ENCODE results near the gene MFAP5. TPM values are rescaled to one million over a fixed set of nuclear protein-coding genes. Genes with fewer than 3 reads are reported as not detected.

MFAP5 gene
- total RNA-seq (2014; rRNA removed; shearing (Covaris generic)): 0.23 TPM in 1 of 2 replicates, not detected in the other

- H3K27me3 ChIP-seq: 0 out of 2 replicates have a peak, but pooled peaks cover 3% of the 10 kb centered on the region
- no peak within 1 kb of the TSS for H3K27ac ChIP-seq
- no peaks in the 10 kb centered on the region for H3K4me1 ChIP-seq
- DNase-seq: no peak
- H3K4me3 ChIP-seq: no peak within 1 kb of the TSS
- H3K36me3 ChIP-seq: no peaks in the 10 kb centered on the region
- H3K9me3 ChIP-seq (replicated peaks): no peaks in the 10 kb centered on the region
These were observed at the start of gene MFAP5 for GRCh38 chr12:8662593-8662992. MFAP5 (minus strand) TSS chr12:8662826; CDS start chr12:8662104, 722 bp downstream.

GRCh38 chr12:8709124-8709830, 46.7 kb upstream of the MFAP5 start:
- Histone ChIP-seq H3K4me3 (no peak overlapping the region), H3K27ac (peak overlapping the region; percentile 19; the same call in 1 of the 2 replicates), H3K9me3 (replicated peaks) (no peaks in the 10 kb centered on the region), H3K4me1 (peaks cover 10% of the 10 kb centered on the region), H3K27me3 (no peaks in the 10 kb centered on the region), H3K36me3 (peaks cover 11% of the 10 kb centered on the region; the same call in 1 of the 2 replicates)
- peak; percentile 59 to 73 for DNase-seq

DNA sequence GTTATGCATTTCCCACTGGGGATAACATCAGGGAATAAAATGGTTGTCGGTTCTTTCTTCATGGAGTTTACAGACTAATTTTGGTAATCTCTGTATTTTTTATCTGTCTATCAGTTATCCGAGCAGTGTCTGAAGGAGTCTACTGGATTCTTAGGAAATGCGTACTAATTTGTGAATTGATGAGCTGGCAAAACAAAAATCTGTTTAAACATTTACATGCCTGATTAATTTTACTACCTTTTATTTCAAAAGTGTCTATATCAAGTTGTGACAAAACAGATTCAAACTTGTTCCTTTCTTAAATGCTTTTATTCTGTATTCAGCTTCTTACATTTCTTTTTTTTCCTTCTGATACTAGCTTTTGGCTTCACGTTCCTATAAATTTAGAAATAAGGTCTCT, 39.5 kb upstream of the MFAP5 start:
- H3K27me3 ChIP-seq: no peaks in the 10 kb centered on the region
- H3K27ac ChIP-seq: no peak overlapping the region
- no peak for DNase-seq
- no peaks in the 10 kb centered on the region for H3K9me3 ChIP-seq (replicated peaks)
- peaks cover 9% of the 10 kb centered on the region; the same call in 1 of the 2 replicates for H3K36me3 ChIP-seq
- H3K4me3 ChIP-seq: no peak overlapping the region
- H3K4me1 ChIP-seq: no peaks in the 10 kb centered on the region

GRCh38 chr12:8701046-8701660, 38.5 kb upstream of the MFAP5 start:
- Histone ChIP-seq H3K4me3 (no peak overlapping the region), H3K27ac (no peak overlapping the region), H3K36me3 (peaks cover 9% of the 10 kb centered on the region; the same call in 1 of the 2 replicates), H3K27me3 (no peaks in the 10 kb centered on the region), H3K4me1 (peaks cover 5% of the 10 kb centered on the region), H3K9me3 (replicated peaks) (no peaks in the 10 kb centered on the region)
- no peak for DNase-seq

DNA sequence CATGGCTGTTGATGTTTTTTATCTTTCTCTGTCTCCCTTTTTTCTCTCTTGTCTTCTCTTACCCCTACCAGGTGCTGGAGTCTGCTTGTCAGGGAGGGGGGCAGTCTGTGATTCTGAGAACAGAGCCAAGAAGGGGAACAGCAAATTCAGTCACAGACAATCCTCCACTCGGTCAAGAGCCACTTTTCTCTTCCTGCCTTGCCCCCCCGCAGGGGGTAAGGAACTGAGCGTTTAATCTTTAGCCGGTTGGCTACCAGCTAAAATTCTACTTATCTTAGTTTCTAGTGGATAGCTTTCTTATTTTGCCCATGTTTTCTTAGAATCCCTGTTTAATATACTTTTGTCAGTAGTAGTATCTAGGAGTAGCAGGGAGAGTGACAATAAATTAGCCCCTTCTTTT, 37.1 kb upstream of the MFAP5 start:
- no peak overlapping the region for H3K4me3 ChIP-seq
- H3K27ac ChIP-seq: no peak overlapping the region
- H3K9me3 ChIP-seq (replicated peaks): no peaks in the 10 kb centered on the region
- H3K4me1 ChIP-seq: peaks cover 6% of the 10 kb centered on the region
- no peak for DNase-seq
- no peaks in the 10 kb centered on the region for H3K27me3 ChIP-seq
- H3K36me3 ChIP-seq: peaks cover 9% of the 10 kb centered on the region; the same call in 1 of the 2 replicates

DNA sequence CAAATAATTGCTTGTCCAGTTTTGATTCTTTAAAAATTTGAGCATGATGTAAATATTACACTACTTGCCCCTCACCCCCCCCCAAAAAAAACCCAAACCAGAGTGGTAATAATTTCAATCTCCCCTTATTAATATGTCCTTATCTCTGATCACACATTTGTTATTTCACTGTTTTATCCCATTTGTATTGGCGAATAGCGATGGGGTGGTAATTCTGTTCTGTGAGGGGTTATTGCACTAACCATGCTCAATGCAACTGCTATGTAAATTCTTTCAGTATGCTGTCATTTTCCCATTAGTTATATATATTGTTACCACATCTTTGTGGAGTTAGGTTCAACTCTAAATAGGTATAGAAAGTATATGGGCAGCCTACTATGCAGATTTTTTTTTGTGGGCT, 36.3 kb upstream of the MFAP5 start:
- Histone ChIP-seq H3K36me3 (peaks cover 5% of the 10 kb centered on the region; the same call in 1 of the 2 replicates), H3K4me1 (peaks cover 6% of the 10 kb centered on the region), H3K9me3 (replicated peaks) (no peaks in the 10 kb centered on the region), H3K27ac (peak overlapping the region; percentile 96), H3K27me3 (no peaks in the 10 kb centered on the region), H3K4me3 (peak overlapping the region; percentile 100)
- no peak for DNase-seq

- no peaks in the 10 kb centered on the region for H3K9me3 ChIP-seq (replicated peaks)
- peaks cover 6% of the 10 kb centered on the region for H3K4me1 ChIP-seq
- peak; percentile 70 to 73 for DNase-seq
- H3K36me3 ChIP-seq: peaks cover 5% of the 10 kb centered on the region; the same call in 1 of the 2 replicates
- H3K27me3 ChIP-seq: no peaks in the 10 kb centered on the region
- H3K4me3 ChIP-seq: peak overlapping the region; percentile 100
- peak overlapping the region; percentile 96 for H3K27ac ChIP-seq
These were observed 35.7 kb upstream of the MFAP5 start for GRCh38 chr12:8698132-8698851.

- Histone ChIP-seq H3K36me3 (peaks cover 5% of the 10 kb centered on the region; the same call in 1 of the 2 replicates), H3K4me1 (peaks cover 10% of the 10 kb centered on the region), H3K27me3 (no peaks in the 10 kb centered on the region), H3K4me3 (peak within 1 kb of the TSS; percentile 100), H3K9me3 (replicated peaks) (no peaks in the 10 kb centered on the region), H3K27ac (peak within 1 kb of the TSS; percentile 96)
- DNase-seq: peak; percentile 78 to 87
These were observed 35.0 kb upstream of the MFAP5 start, which contains the start of gene RIMKLB for GRCh38 chr12:8697476-8698131. RIMKLB (plus strand) TSS chr12:8697991; CDS start chr12:8713867, 15,876 bp downstream.

- Histone ChIP-seq H3K4me3 (peak overlapping the region; percentile 100), H3K9me3 (replicated peaks) (no peaks in the 10 kb centered on the region), H3K27ac (peak overlapping the region; percentile 96), H3K36me3 (peaks cover 5% of the 10 kb centered on the region; the same call in 1 of the 2 replicates), H3K27me3 (no peaks in the 10 kb centered on the region), H3K4me1 (peaks cover 15% of the 10 kb centered on the region)
- no peak for DNase-seq
These were observed 34.5 kb upstream of the MFAP5 start for GRCh38 chr12:8697120-8697475.

DNA sequence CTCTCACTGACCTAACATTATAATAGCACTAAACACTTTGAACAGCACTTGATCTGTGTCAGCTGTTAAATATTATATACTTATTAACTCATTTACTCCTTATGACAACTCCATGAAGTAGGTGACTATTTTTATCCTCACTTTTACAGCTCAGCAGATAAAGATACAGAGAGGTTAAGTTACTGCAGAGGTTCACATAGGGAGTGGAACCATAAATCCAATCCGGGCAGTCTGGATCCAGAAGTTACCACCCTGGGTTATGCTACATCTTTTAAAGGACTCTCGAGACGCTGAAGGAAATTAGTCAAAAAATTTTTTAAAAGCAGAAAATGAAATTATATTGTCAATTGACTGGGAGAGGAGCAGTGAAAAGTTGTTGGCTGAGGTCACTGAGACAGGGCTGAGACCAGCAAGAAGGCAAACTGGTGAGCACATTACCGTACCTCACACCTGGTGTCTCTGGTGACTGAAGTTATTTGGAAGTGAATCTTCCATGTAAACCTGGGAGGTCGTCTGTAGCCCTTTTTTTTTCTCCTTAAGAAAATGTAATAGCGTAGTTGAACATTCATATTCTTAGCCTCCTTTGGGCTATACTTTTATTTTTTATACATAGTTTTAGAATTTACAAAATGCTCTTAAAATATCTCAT, 33.9 kb upstream of the MFAP5 start:
- DNase-seq: peak in 1 of 2 experiments; percentile 13

DNA sequence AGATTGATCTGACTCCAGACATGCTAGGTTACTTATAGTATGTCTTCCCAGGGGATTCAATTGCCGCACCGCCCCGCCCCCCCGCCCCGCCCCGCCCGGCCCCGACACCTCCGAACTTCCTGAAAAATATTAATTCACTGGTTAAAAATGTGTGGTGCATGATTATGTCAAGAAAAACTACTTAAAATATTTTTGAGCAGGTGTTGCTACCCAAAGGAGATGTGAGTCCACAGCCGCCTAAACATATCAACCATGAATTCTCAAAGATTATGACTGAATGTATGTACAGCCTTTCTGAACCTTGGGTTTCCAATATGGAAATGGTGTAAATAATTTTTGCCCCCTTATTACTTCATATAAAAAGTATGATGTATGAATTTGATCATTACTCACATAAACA, 32.5 kb upstream of the MFAP5 start:
- Histone ChIP-seq H3K27me3 (no peaks in the 10 kb centered on the region), H3K9me3 (replicated peaks) (no peaks in the 10 kb centered on the region), H3K4me1 (peaks cover 20% of the 10 kb centered on the region), H3K4me3 (no peak overlapping the region), H3K36me3 (0 out of 2 replicates have a peak, but pooled peaks cover under 1% of the 10 kb centered on the region), H3K27ac (no peak overlapping the region)
- DNase-seq: no peak

More for the DNA sequence above, 33.9 kb upstream of the MFAP5 start:
- peaks cover 17% of the 10 kb centered on the region for H3K4me1 ChIP-seq
- peaks cover 5% of the 10 kb centered on the region; the same call in 1 of the 2 replicates for H3K36me3 ChIP-seq
- H3K9me3 ChIP-seq (replicated peaks): no peaks in the 10 kb centered on the region
- H3K27me3 ChIP-seq: no peaks in the 10 kb centered on the region
- H3K27ac ChIP-seq: peak overlapping the region; percentile 96
- H3K4me3 ChIP-seq: peak overlapping the region; percentile 100

DNA sequence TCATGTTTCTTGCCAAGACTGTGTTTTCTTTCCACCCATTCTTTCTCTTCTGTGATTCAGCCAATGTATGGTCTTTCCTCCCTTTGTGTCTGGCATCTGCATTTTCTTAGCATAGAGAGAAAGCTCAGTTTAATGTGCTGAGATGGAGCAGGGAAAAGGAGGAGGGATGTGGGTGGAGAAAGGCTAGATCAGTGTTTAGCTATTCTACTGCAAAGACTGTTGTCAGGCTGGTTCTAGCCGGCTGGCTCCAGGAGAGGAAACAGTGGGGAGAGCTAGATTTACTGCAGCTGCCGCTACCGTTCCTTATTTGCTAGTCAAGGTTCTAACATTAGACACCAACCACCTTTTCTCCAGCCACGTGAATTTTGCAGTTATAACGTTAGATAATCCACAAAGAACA, 29.9 kb upstream of the MFAP5 start:
- Histone ChIP-seq H3K27ac (peak overlapping the region; percentile 57), H3K4me3 (peak overlapping the region; percentile 14; the same call in 1 of the 2 replicates), H3K4me1 (peaks cover 39% of the 10 kb centered on the region), H3K36me3 (no peaks in the 10 kb centered on the region), H3K9me3 (replicated peaks) (no peaks in the 10 kb centered on the region), H3K27me3 (no peaks in the 10 kb centered on the region)
- DNase-seq: peak; percentile 74 to 82

DNA sequence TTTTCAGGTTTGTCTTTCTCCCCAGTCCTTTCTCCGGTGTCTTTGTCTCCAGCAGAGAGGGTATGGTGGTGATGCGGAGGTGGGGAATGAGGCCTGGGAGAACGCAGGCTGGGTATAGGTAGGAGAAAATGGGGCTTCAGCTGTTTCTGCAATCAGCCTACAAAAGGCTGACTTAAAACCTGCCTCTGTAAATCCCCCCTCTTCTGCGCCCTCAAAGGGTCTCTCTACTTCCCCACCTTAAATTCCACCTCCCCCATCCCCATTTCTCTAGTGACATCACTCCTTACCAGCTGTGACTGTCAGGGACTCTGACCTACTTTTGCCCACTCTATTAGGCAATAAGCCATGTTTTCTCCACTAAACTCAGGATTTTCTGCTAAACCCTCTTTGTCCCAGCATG, 27.1 kb upstream of the MFAP5 start:
- H3K27ac ChIP-seq: peak overlapping the region; percentile 12; the same call in 1 of the 2 replicates
- H3K9me3 ChIP-seq (replicated peaks): no peaks in the 10 kb centered on the region
- no peak overlapping the region for H3K4me3 ChIP-seq
- no peaks in the 10 kb centered on the region for H3K36me3 ChIP-seq
- peaks cover 37% of the 10 kb centered on the region for H3K4me1 ChIP-seq
- peak in 1 of 2 experiments; percentile 23 for DNase-seq
- no peaks in the 10 kb centered on the region for H3K27me3 ChIP-seq
